HCT116 (cell line): ENCODE results near the gene FBXO42. TPM values are rescaled to one million over a fixed set of nuclear protein-coding genes. Genes with fewer than 3 reads are reported as not detected.

Experiments
- ATAC-seq: fragments of 200-7000 bp; cut with Tn5 transposase; 2 replicates; pipeline ENCODE4 v1.9.1; 2020; ENCODE audit warnings: mild to moderate bottlenecking, moderate library complexity
- BruUV-seq: library from RNA; stranded (reverse); fragments of 400-500 nt; replicated peaks from 2 replicates; lab custom pipeline; 2021; lab: Mats Ljungman, UMichigan
- CTCF ChIA-PET: fragments of 300-600 bp; sonication (Branson Sonifier 250); formaldehyde crosslinking; loops from one replicate; lab custom pipeline; 2021; ENCODE audit warnings: antibody characterized with exemption; lab: Charles Lee
- POLR2A ChIA-PET: fragments of 300-600, 350-600 bp; sonication (Branson Sonifier 250); formaldehyde crosslinking; loops from one replicate; lab custom pipeline; 2021; ENCODE audit warnings: antibody characterized with exemption; lab: Charles Lee
- RAD21 ChIA-PET, 2 experiments: fragments of 300-600 bp; sonication (Branson Sonifier 250); formaldehyde crosslinking; loops; one replicate each; lab custom pipeline; 2023; ENCODE audit warnings: low total read pairs in 2 of 2; ENCODE audit not compliant: uncharacterized antibody in 2 of 2, unreplicated experiment in 2 of 2, low non-redundant PET in 1 of 2; lab: Charles Lee
- DNase-seq: peaks from one replicate; pipeline ENCODE4 v3.0.0-alpha.2; 2010; ENCODE audit warnings: low read depth, low spot score
- H2AFZ ChIP-seq: fragments of 200-600 bp; shearing (Covaris generic), sonication (generic); 2 replicates; pipeline ENCODE4 v1.6.1; 2017; ENCODE audit warnings: low read depth, mixed run types, mixed read lengths, antibody characterized with exemption, low read length; ENCODE audit not compliant: poor library complexity, severe bottlenecking
- H3K27ac ChIP-seq: 2 replicates; pipeline ENCODE4 v1.5.1; 2012; ENCODE audit warnings: low read depth, low read length
- H3K27me3 ChIP-seq: fragments of 200-600 bp; sonication (generic); 2 replicates; pipeline ENCODE4 v1.6.1; 2016; ENCODE audit warnings: mixed run types, low read length, mixed read lengths; ENCODE audit not compliant: insufficient read depth
- H3K36me3 ChIP-seq, 2 experiments: fragments of 200-500 bp in 1 of 2; fragments of 200-600 bp in 1 of 2; sonication (Bioruptor generic) in 1 of 2; sonication (generic) in 1 of 2; 2 replicates each; pipeline versions ENCODE4 v1.5.1 to v1.6.1; 2014 to 2016; ENCODE audit warnings: low read length in 2 of 2, inconsistent platforms in 1 of 2, mixed read lengths in 1 of 2, mixed run types in 1 of 2; ENCODE audit not compliant: insufficient read depth in 2 of 2, control insufficient read depth in 1 of 2
- H3K4me1 ChIP-seq, 2 experiments: fragments of 200-600 bp in 1 of 2; sonication (generic) in 1 of 2; 2 replicates each; pipeline versions ENCODE4 v1.5.1 to v1.6.1; 2012 to 2017; ENCODE audit warnings: low read length in 2 of 2, inconsistent platforms in 1 of 2, mild to moderate bottlenecking in 1 of 2, mixed read lengths in 1 of 2, mixed run types in 1 of 2, moderate library complexity in 1 of 2; ENCODE audit not compliant: insufficient read depth in 2 of 2, control insufficient read depth in 1 of 2
- H3K4me2 ChIP-seq: fragments of 200-600 bp; sonication (generic); 2 replicates; pipeline ENCODE4 v1.6.1; 2017; ENCODE audit warnings: mixed run types, low read length, mixed read lengths
- H3K4me3 ChIP-seq, 2 experiments: fragments of 200-600 bp in 1 of 2; sonication (generic) in 1 of 2; replicated peaks in 1 of 2; 2 replicates each; pipeline ENCODE4 v1.5.1; 2011 to 2016; ENCODE audit warnings: low read length in 2 of 2, control low read depth in 1 of 2, low read depth in 1 of 2, mild to moderate bottlenecking in 1 of 2, mixed read lengths in 1 of 2, mixed run types in 1 of 2
- H3K79me2 ChIP-seq: fragments of 200-600 bp; sonication (generic); 2 replicates; pipeline ENCODE4 v1.6.1; 2017; ENCODE audit warnings: mild to moderate bottlenecking, mixed run types, low read length, moderate library complexity, mixed read lengths; ENCODE audit not compliant: insufficient read depth
- H3K9ac ChIP-seq: fragments of 200-600 bp; sonication (generic); 2 replicates; pipeline ENCODE4 v1.6.1; 2016; ENCODE audit warnings: low read length, mixed read lengths
- H3K9me2 ChIP-seq: fragments of 200-600 bp; sonication (generic), shearing (Covaris generic); 2 replicates; pipeline ENCODE4 v1.6.1; 2017; ENCODE audit warnings: mixed run types, mild to moderate bottlenecking, moderate library complexity; ENCODE audit not compliant: insufficient read depth
- H3K9me3 ChIP-seq, 2 experiments: fragments of 200-500 bp in 1 of 2; fragments of 200-600 bp in 1 of 2; sonication (Bioruptor generic) in 1 of 2; sonication (generic) in 1 of 2; 2 replicates each; pipeline ENCODE4 v1.6.1; 2014 to 2017; ENCODE audit warnings: low read length in 2 of 2, mixed read lengths in 2 of 2, inconsistent platforms in 1 of 2, low read depth in 1 of 2, mild to moderate bottlenecking in 1 of 2, mixed run types in 1 of 2, moderate library complexity in 1 of 2; ENCODE audit not compliant: control insufficient read depth in 1 of 2, insufficient read depth in 1 of 2
- H4K20me1 ChIP-seq: fragments of 200-600 bp; sonication (generic), shearing (Covaris generic); 2 replicates; pipeline ENCODE4 v1.6.1; 2017; ENCODE audit warnings: mixed run types, mild to moderate bottlenecking, moderate library complexity; ENCODE audit not compliant: insufficient read depth
- CEBPB ChIP-seq: IDR thresholded peaks from 2 replicates; pipeline ENCODE4 v1.6.1; 2012; ENCODE audit warnings: low read depth
- EGR1 ChIP-seq: IDR thresholded peaks from 2 replicates; pipeline ENCODE4 v1.6.1; 2012; ENCODE audit warnings: low read depth
- ELF1 ChIP-seq: IDR thresholded peaks from 2 replicates; pipeline ENCODE4 v1.6.1; 2012; ENCODE audit warnings: low read depth, borderline replicate concordance
- EZH2 ChIP-seq: fragments of 200-600 bp; sonication (generic); IDR thresholded peaks from 2 replicates; pipeline ENCODE4 v1.6.1; 2017; ENCODE audit warnings: antibody characterized with exemption, mixed run types
- EZH2phosphoT487 ChIP-seq: fragments of 200-600 bp; IDR thresholded peaks from 2 replicates; pipeline ENCODE4 v1.6.1; 2018; ENCODE audit warnings: antibody characterized with exemption, borderline replicate concordance
- FOSL1 ChIP-seq: IDR thresholded peaks from 2 replicates; pipeline ENCODE4 v1.6.1; 2012; ENCODE audit warnings: low read depth
- POLR2A ChIP-seq: IDR thresholded peaks from 2 replicates; pipeline ENCODE4 v1.7.0; 2011; ENCODE audit warnings: borderline replicate concordance; ENCODE audit not compliant: insufficient read depth, insufficient read length; ENCODE audit errors: extremely low read depth
- POLR2AphosphoS5 ChIP-seq: IDR thresholded peaks from 2 replicates; pipeline ENCODE4 v1.6.1; 2011; ENCODE audit warnings: mild to moderate bottlenecking, low read depth, low read length, moderate library complexity
- SIN3A ChIP-seq: IDR thresholded peaks from 2 replicates; pipeline ENCODE4 v1.6.1; 2012; ENCODE audit warnings: low read depth
- YY1 ChIP-seq: IDR thresholded peaks from 2 replicates; pipeline ENCODE4 v1.6.1; 2011; ENCODE audit warnings: low read length, low read depth, moderate library complexity, mild to moderate bottlenecking; ENCODE audit not compliant: insufficient replicate concordance; ENCODE audit errors: extremely low read depth
- ZFX ChIP-seq: fragments of 450-650 bp; IDR thresholded peaks from 2 replicates; pipeline ENCODE4 v1.6.1; 2017
- ZNF274 ChIP-seq: fragments of 200-500 bp; sonication (Bioruptor generic); IDR thresholded peaks from 2 replicates; pipeline ENCODE4 v1.6.1; 2014; ENCODE audit warnings: mild to moderate bottlenecking, low read depth, low read length, inconsistent platforms
- intact Hi-C: fragments of 100-400 bp; cut with micrococcal nuclease; formaldehyde crosslinking; loops from 2 replicates; pipeline ENCODE4 v1.10.0; 2022
- total RNA-seq: library from RNA; stranded (reverse); gene quantifications from one replicate; pipeline ENCODE4 v1.2.1, GENCODE V29; 2021; ENCODE audit not compliant: unreplicated experiment
- TF ChIP-seq, protein P1 (sequence below), 3 experiments: fragments of 200-600 bp in 1 of 3; sonication (generic) in 1 of 3; IDR thresholded peaks in 2 of 3; conservative IDR thresholded peaks in 1 of 3; 2 replicates each; pipeline ENCODE4 v1.5.1; 2012 to 2017; ENCODE audit warnings: low read depth in 2 of 3, low read length in 2 of 3, antibody characterized with exemption in 1 of 3, borderline replicate concordance in 1 of 3, control low read depth in 1 of 3, mild to moderate bottlenecking in 1 of 3, mixed read lengths in 1 of 3, mixed run types in 1 of 3, moderate library complexity in 1 of 3; ENCODE audit not compliant: insufficient read depth in 1 of 3
- TF ChIP-seq, protein P2 (sequence below): IDR thresholded peaks from 2 replicates; pipeline ENCODE4 v1.6.1; 2012
- TF ChIP-seq, protein P3 (sequence below): IDR thresholded peaks from 2 replicates; pipeline ENCODE4 v1.6.1; 2011; ENCODE audit warnings: mild to moderate bottlenecking, low read length, moderate library complexity; ENCODE audit not compliant: insufficient replicate concordance; ENCODE audit errors: extremely low read depth

Gene FBXO42
- total RNA-seq, 1 experiment from 2014 or later, result 20.6 TPM

DNA sequence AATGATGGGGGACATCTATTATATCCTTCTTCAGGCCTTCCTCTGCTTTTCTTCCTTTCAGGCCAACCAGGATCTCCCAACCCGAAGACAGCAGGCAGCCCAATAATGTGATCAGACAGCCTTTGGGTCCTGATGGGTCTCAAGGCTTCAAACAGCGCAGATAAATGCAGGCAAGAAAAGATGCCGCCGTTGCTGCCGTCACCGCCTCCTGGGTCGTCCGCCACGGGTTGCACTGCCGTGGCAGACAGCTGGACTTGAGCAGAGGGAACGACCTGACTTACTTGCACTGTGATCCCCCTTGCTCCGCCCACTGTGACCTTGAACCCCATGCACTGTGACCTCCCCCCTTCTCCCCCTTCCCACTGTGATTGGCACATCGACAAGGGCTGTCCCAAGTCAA lies 42.7 kb upstream of the FBXO42 start:
- ATAC-seq, result no peak
- intact Hi-C loops, result no loop called here
- H2AFZ ChIP-seq, result no peak overlapping the region
- H3K4me2 ChIP-seq, result no peak overlapping the region
- H3K36me3 ChIP-seq, result peaks cover 17 to 25% of the 10 kb centered on the region in 2 experiments; a peak in 3 of 4 replicates
- RAD21 ChIA-PET, result no interaction called here
- no TSS peak for BruUV-seq
- DNase-seq, result no peak
- H3K27ac ChIP-seq, result no peak overlapping the region
- peaks cover 15% of the 10 kb centered on the region for H4K20me1 ChIP-seq
- no peak overlapping the region for H3K4me3 ChIP-seq
- H3K79me2 ChIP-seq, result peaks cover 46% of the 10 kb centered on the region
- peaks cover 0 to 10% of the 10 kb centered on the region in 2 experiments; a peak in 2 of 4 replicates for H3K4me1 ChIP-seq
- POLR2A ChIA-PET, result no interaction called here
- CTCF ChIA-PET, result no interaction called here
- no peaks in the 10 kb centered on the region for H3K27me3 ChIP-seq
- no peaks in the 10 kb centered on the region for H3K9me2 ChIP-seq
- TF ChIP-seq ZNF274, result no peak
- TF ChIP-seq, protein P1, sequence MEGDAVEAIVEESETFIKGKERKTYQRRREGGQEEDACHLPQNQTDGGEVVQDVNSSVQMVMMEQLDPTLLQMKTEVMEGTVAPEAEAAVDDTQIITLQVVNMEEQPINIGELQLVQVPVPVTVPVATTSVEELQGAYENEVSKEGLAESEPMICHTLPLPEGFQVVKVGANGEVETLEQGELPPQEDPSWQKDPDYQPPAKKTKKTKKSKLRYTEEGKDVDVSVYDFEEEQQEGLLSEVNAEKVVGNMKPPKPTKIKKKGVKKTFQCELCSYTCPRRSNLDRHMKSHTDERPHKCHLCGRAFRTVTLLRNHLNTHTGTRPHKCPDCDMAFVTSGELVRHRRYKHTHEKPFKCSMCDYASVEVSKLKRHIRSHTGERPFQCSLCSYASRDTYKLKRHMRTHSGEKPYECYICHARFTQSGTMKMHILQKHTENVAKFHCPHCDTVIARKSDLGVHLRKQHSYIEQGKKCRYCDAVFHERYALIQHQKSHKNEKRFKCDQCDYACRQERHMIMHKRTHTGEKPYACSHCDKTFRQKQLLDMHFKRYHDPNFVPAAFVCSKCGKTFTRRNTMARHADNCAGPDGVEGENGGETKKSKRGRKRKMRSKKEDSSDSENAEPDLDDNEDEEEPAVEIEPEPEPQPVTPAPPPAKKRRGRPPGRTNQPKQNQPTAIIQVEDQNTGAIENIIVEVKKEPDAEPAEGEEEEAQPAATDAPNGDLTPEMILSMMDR (IDR thresholded peaks at IDR 0.05 in 2 of 3, conservative IDR thresholded peaks at IDR 0.05 in 1 of 3; ENCODE audit: borderline replicate concordance in 1 of 3, insufficient read depth in 1 of 3, low read depth in 2 of 3, low read length in 2 of 3), result no peak
- TF ChIP-seq POLR2AphosphoS5, result no peak
- no peak for TF ChIP-seq CEBPB
- no peak for TF ChIP-seq YY1
- TF ChIP-seq FOSL1, result no peak
- no peak for TF ChIP-seq ZFX
- TF ChIP-seq, protein P2, sequence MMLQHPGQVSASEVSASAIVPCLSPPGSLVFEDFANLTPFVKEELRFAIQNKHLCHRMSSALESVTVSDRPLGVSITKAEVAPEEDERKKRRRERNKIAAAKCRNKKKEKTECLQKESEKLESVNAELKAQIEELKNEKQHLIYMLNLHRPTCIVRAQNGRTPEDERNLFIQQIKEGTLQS, result no peak
- no peak for TF ChIP-seq POLR2A
- no peak for TF ChIP-seq EZH2phosphoT487
- no peak for TF ChIP-seq EZH2
- no peak for TF ChIP-seq SIN3A
- TF ChIP-seq, protein P3, sequence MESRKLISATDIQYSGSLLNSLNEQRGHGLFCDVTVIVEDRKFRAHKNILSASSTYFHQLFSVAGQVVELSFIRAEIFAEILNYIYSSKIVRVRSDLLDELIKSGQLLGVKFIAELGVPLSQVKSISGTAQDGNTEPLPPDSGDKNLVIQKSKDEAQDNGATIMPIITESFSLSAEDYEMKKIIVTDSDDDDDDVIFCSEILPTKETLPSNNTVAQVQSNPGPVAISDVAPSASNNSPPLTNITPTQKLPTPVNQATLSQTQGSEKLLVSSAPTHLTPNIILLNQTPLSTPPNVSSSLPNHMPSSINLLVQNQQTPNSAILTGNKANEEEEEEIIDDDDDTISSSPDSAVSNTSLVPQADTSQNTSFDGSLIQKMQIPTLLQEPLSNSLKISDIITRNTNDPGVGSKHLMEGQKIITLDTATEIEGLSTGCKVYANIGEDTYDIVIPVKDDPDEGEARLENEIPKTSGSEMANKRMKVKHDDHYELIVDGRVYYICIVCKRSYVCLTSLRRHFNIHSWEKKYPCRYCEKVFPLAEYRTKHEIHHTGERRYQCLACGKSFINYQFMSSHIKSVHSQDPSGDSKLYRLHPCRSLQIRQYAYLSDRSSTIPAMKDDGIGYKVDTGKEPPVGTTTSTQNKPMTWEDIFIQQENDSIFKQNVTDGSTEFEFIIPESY, result no peak
- no peak for TF ChIP-seq EGR1
- no peak for TF ChIP-seq ELF1
- TF ChIP-seq, all 23 proteins: peak for 0
- no peak overlapping the region for H3K9ac ChIP-seq
- H3K9me3 ChIP-seq, result no peaks in the 10 kb centered on the region
